Epithelial cell of esophagus (primary cell): Measurements from ENCODE around the gene CD5L.

ENCODE experiments used
- DNase-seq: peaks from one replicate; pipeline ENCODE4 v3.0.0; 2010; ENCODE audit warnings: low read depth
- H3K4me3 ChIP-seq: 2 replicates; pipeline ENCODE4 v1.5.1; 2011; ENCODE audit warnings: mild to moderate bottlenecking, low read length, control low read depth
- TF ChIP-seq, protein P1 (sequence below): IDR thresholded peaks from 2 replicates; pipeline ENCODE4 v1.5.1; 2011; ENCODE audit warnings: low read depth, mild to moderate bottlenecking, low read length, control low read depth, inconsistent platforms; ENCODE audit not compliant: insufficient read depth; ENCODE audit errors: missing control alignments

Gene CD5L

GRCh38 chr1:157784801-157785200, 56.8 kb downstream of the CD5L start:
- DNase-seq: no peak
- no peak overlapping the region for H3K4me3 ChIP-seq
- TF ChIP-seq, protein P1, sequence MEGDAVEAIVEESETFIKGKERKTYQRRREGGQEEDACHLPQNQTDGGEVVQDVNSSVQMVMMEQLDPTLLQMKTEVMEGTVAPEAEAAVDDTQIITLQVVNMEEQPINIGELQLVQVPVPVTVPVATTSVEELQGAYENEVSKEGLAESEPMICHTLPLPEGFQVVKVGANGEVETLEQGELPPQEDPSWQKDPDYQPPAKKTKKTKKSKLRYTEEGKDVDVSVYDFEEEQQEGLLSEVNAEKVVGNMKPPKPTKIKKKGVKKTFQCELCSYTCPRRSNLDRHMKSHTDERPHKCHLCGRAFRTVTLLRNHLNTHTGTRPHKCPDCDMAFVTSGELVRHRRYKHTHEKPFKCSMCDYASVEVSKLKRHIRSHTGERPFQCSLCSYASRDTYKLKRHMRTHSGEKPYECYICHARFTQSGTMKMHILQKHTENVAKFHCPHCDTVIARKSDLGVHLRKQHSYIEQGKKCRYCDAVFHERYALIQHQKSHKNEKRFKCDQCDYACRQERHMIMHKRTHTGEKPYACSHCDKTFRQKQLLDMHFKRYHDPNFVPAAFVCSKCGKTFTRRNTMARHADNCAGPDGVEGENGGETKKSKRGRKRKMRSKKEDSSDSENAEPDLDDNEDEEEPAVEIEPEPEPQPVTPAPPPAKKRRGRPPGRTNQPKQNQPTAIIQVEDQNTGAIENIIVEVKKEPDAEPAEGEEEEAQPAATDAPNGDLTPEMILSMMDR: no peak

- DNase-seq: no peak
- TF ChIP-seq, protein P1: no peak
- no peak overlapping the region for H3K4me3 ChIP-seq
Measured at GRCh38 chr1:157782931-157783330, 58.7 kb downstream of the CD5L start.

GRCh38 chr1:157781048-157781447, 60.6 kb downstream of the CD5L start:
- no peak overlapping the region for H3K4me3 ChIP-seq
- TF ChIP-seq, protein P1: no peak
- DNase-seq: no peak
